Kidney (tissue), 14 donors: ENCODE measurements around the gene LARGE1. TPM values are rescaled to one million over a fixed set of nuclear protein-coding genes. Genes with fewer than 3 reads are reported as not detected.

ENCODE experiments used
- DNase-seq, 5 donors: peaks; one replicate each; pipeline ENCODE4 v3.0.0-alpha.2; 2013 to 2020
- FAIRE-seq: peaks from 2 replicates; lab custom pipeline; 2012; peaks lifted over from hg19 to GRCh38; lab: Jason Lieb, UNC
- H3K27ac ChIP-seq, 2 donors: one replicate each; pipeline ENCODE4 v1.7.0; 2013; ENCODE audit warnings: low read depth in 2 of 2, low read length in 2 of 2, inconsistent platforms in 1 of 2
- H3K27me3 ChIP-seq: one replicate; pipeline ENCODE4 v1.7.1; 2013; ENCODE audit warnings: low read length, inconsistent platforms; ENCODE audit not compliant: control insufficient read depth, insufficient read depth
- H3K36me3 ChIP-seq, 3 donors: one replicate each; pipeline versions ENCODE4 v1.7.0 to v1.7.1; 2013; ENCODE audit warnings: low read length in 3 of 3, control low read depth in 1 of 3, inconsistent platforms in 1 of 3; ENCODE audit not compliant: insufficient read depth in 3 of 3, control insufficient read depth in 2 of 3
- H3K4me1 ChIP-seq, 3 donors: one replicate each; pipeline versions ENCODE4 v1.7.0 to v1.7.1; 2013; ENCODE audit warnings: low read length in 3 of 3, inconsistent platforms in 1 of 3, low read depth in 1 of 3; ENCODE audit not compliant: control insufficient read depth in 2 of 3, insufficient read depth in 2 of 3
- H3K4me3 ChIP-seq, 3 donors: one replicate each; pipeline versions ENCODE4 v1.7.0 to v1.8.1; 2013; ENCODE audit warnings: low read length in 3 of 3, control low read depth in 1 of 3, inconsistent platforms in 1 of 3
- H3K9ac ChIP-seq, 3 donors: one replicate each; pipeline versions ENCODE4 v1.7.0 to v1.7.1; 2013; ENCODE audit warnings: low read length in 3 of 3, control low read depth in 1 of 3, inconsistent platforms in 1 of 3
- H3K9me3 ChIP-seq, 3 donors: one replicate each; pipeline versions ENCODE4 v1.7.0 to v1.7.1; 2013; ENCODE audit warnings: low read length in 3 of 3, control low read depth in 1 of 3, inconsistent platforms in 1 of 3; ENCODE audit not compliant: control insufficient read depth in 2 of 3, insufficient read depth in 1 of 3
- CTCF ChIP-seq: IDR thresholded peaks from 3 replicates; pipeline ENCODE4 v1.5.1; 2012; ENCODE audit warnings: mild to moderate bottlenecking, moderate library complexity, borderline replicate concordance; ENCODE audit not compliant: insufficient read depth; ENCODE audit errors: extremely low read depth
- intact Hi-C: fragments of 100-400 bp; cut with DNase I; formaldehyde crosslinking; loops from one replicate; pipeline ENCODE4 v1.11.1; 2022
- polyA plus RNA-seq: library from polyadenylated mRNA; stranded (reverse); fragments of 350-450 nt; fragmentation: Illumina TruSeq; extraction: RNeasy Lipid Tissue Mini Kit (QIAGEN cat#74804); gene quantifications from one replicate; pipeline ENCODE4 v1.2.3, GENCODE V29; 2014; ENCODE audit warnings: low read depth, low replicate concordance; ENCODE audit not compliant: insufficient read depth
- total RNA-seq: library from RNA; stranded (reverse); fragmentation: NEBNext Ultra II Directional; extraction: Animal tissue kit (Norgen Biotek cat#: 25700); gene quantifications from one replicate; pipeline ENCODE4 v1.2.1, GENCODE V29; 2021
- donor health status: control.
- donor health status: control.
- donor health status: control.
- donor health status: control.
- donor health status: control.
- donor health status: DM: yes; HTN: yes; CAD: no.
- donor health status: Normal renal cell carcinoma (clear cell type).

The LARGE1 gene
- total and polyA plus RNA-seq, 2 donors from 2014 or later: 5.0 to 22.9 TPM

- FAIRE-seq (no peak), DNase-seq (no peak)
- intact Hi-C loops: no loop called here
- no peak for TF ChIP-seq CTCF
- no peaks in the 10 kb centered on the region for H3K27me3 ChIP-seq
- H3K4me1 ChIP-seq: peaks cover 0 to 4% (median 2%) of the 10 kb centered on the region in 3 donors
- no peak overlapping the region for H3K9ac ChIP-seq
- H3K27ac ChIP-seq: no peak overlapping the region
- no peak overlapping the region for H3K4me3 ChIP-seq
- no peaks in the 10 kb centered on the region for H3K9me3 ChIP-seq
- H3K36me3 ChIP-seq: no peaks in the 10 kb centered on the region
Observed at GRCh38 chr22:33487041-33487716, 433.1 kb downstream of the LARGE1 start.

GRCh38 chr22:33481550-33481949 lies 438.7 kb downstream of the LARGE1 start:
- Histone ChIP-seq H3K36me3 (no peaks in the 10 kb centered on the region), H3K4me1 (no peaks in the 10 kb centered on the region), H3K4me3 (no peak overlapping the region), H3K27me3 (no peaks in the 10 kb centered on the region), H3K9me3 (no peaks in the 10 kb centered on the region), H3K27ac (no peak overlapping the region), H3K9ac (no peak overlapping the region)
- TF ChIP-seq CTCF: no peak
- intact Hi-C loops: no loop called here
- DNase-seq: no peak
- no peak for FAIRE-seq

- Histone ChIP-seq H3K27me3 (no peaks in the 10 kb centered on the region), H3K9me3 (no peaks in the 10 kb centered on the region), H3K36me3 (no peaks in the 10 kb centered on the region), H3K9ac (no peak overlapping the region), H3K27ac (no peak overlapping the region), H3K4me1 (no peaks in the 10 kb centered on the region), H3K4me3 (no peak overlapping the region)
- DNase-seq: no peak
- FAIRE-seq: no peak
- no peak for TF ChIP-seq CTCF
- intact Hi-C loops: no loop called here
Observed at GRCh38 chr22:33477120-33478111, 442.9 kb downstream of the LARGE1 start.
